ENCODE measurements around the gene AUTS2.

The AUTS2 gene

DNA sequence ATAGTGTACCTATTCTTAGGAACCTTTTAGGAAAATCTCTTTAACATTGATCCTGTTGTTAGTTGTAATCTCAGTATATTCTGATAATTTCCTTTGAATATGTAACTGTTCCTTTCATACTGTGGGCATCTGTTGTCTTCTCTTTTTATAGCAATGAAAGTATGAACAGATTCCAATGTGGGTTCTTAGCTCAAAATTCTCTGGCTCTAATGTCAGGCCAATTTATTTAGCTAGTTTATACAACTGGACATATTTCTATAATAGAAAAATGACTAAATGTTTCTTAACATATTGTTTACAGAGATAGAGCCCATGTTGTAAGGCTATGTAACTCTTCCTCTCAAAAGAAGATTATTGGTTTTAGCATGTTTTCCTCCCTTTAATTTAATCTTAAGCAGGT, 363.2 kb downstream of the AUTS2 start:
- Histone ChIP-seq H3K27me3 (ENCODE audit: insufficient read depth, poor library complexity, severe bottlenecking) (no peaks in the 10 kb centered on the region), H3K4me3 (replicated peaks; ENCODE audit: insufficient read depth, low read length) (no peak overlapping the region), H3K27ac (replicated peaks) (no peak overlapping the region)
- DNase-seq (ENCODE audit: low read depth in 1 of 2, low spot score in 1 of 2) = no peak
- no peak for TF ChIP-seq POLR2AphosphoS5 (IDR thresholded peaks at IDR 0.05; ENCODE audit: low read depth)
- no peak for TF ChIP-seq CTCF (IDR thresholded peaks at IDR 0.05; ENCODE audit: insufficient read depth, low read length)
- no peak for TF ChIP-seq GABPA (IDR thresholded peaks at IDR 0.05; ENCODE audit: low read depth)
- no peak for TF ChIP-seq SPI1 (IDR thresholded peaks at IDR 0.05; ENCODE audit: borderline replicate concordance, low read depth)
- TF ChIP-seq, protein P1, sequence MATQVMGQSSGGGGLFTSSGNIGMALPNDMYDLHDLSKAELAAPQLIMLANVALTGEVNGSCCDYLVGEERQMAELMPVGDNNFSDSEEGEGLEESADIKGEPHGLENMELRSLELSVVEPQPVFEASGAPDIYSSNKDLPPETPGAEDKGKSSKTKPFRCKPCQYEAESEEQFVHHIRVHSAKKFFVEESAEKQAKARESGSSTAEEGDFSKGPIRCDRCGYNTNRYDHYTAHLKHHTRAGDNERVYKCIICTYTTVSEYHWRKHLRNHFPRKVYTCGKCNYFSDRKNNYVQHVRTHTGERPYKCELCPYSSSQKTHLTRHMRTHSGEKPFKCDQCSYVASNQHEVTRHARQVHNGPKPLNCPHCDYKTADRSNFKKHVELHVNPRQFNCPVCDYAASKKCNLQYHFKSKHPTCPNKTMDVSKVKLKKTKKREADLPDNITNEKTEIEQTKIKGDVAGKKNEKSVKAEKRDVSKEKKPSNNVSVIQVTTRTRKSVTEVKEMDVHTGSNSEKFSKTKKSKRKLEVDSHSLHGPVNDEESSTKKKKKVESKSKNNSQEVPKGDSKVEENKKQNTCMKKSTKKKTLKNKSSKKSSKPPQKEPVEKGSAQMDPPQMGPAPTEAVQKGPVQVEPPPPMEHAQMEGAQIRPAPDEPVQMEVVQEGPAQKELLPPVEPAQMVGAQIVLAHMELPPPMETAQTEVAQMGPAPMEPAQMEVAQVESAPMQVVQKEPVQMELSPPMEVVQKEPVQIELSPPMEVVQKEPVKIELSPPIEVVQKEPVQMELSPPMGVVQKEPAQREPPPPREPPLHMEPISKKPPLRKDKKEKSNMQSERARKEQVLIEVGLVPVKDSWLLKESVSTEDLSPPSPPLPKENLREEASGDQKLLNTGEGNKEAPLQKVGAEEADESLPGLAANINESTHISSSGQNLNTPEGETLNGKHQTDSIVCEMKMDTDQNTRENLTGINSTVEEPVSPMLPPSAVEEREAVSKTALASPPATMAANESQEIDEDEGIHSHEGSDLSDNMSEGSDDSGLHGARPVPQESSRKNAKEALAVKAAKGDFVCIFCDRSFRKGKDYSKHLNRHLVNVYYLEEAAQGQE (IDR thresholded peaks at IDR 0.05; ENCODE audit: insufficient replicate concordance, low read depth) = no peak

GRCh38 chr7:69962186-69963065, 364.2 kb downstream of the AUTS2 start:
- Histone ChIP-seq H3K27ac (replicated peaks) (no peak overlapping the region), H3K27me3 (ENCODE audit: insufficient read depth, poor library complexity, severe bottlenecking) (no peaks in the 10 kb centered on the region), H3K4me3 (replicated peaks; ENCODE audit: insufficient read depth, low read length) (no peak overlapping the region)
- DNase-seq (ENCODE audit: low read depth in 1 of 2, low spot score in 1 of 2) = no peak
- TF ChIP-seq GABPA (IDR thresholded peaks at IDR 0.05; ENCODE audit: low read depth) (no peak), POLR2AphosphoS5 (IDR thresholded peaks at IDR 0.05; ENCODE audit: low read depth) (no peak), SPI1 (IDR thresholded peaks at IDR 0.05; ENCODE audit: borderline replicate concordance, low read depth) (no peak), CTCF (IDR thresholded peaks at IDR 0.05; ENCODE audit: insufficient read depth, low read length) (no peak)
- TF ChIP-seq, protein P1 (IDR thresholded peaks at IDR 0.05; ENCODE audit: insufficient replicate concordance, low read depth) = no peak

GRCh38 chr7:69963393-69963792, 365.1 kb downstream of the AUTS2 start:
- no peaks in the 10 kb centered on the region for H3K27me3 ChIP-seq (ENCODE audit: insufficient read depth, poor library complexity, severe bottlenecking)

More at GRCh38 chr7:69963393-69963792, 365.1 kb downstream of the AUTS2 start:
- no peak for DNase-seq (ENCODE audit: low read depth in 1 of 2, low spot score in 1 of 2)
- TF ChIP-seq CTCF (IDR thresholded peaks at IDR 0.05; ENCODE audit: insufficient read depth, low read length) (no peak), POLR2AphosphoS5 (IDR thresholded peaks at IDR 0.05; ENCODE audit: low read depth) (no peak), SPI1 (IDR thresholded peaks at IDR 0.05; ENCODE audit: borderline replicate concordance, low read depth) (no peak), GABPA (IDR thresholded peaks at IDR 0.05; ENCODE audit: low read depth) (no peak)
- TF ChIP-seq, protein P1 (IDR thresholded peaks at IDR 0.05; ENCODE audit: insufficient replicate concordance, low read depth) = no peak
- Histone ChIP-seq H3K27ac (replicated peaks) (no peak overlapping the region), H3K4me3 (replicated peaks; ENCODE audit: insufficient read depth, low read length) (no peak overlapping the region)

Data from HL-60 (cell line).